GM23338 (cell line): ENCODE results near the gene IRX2. TPM values are rescaled to one million over a fixed set of nuclear protein-coding genes. Genes with fewer than 3 reads are reported as not detected.

ENCODE experiments used
- ATAC-seq: fragments of 200-7000 bp; cut with Tn5 transposase; 3 replicates; pipeline ENCODE4 v1.9.1; 2020
- DNase-seq: peaks from one replicate; pipeline ENCODE4 v3.0.0-alpha.2; 2015; ENCODE audit warnings: low spot score
- H2AFZ ChIP-seq: fragments of 200-600 bp; sonication (generic); 2 replicates; pipeline ENCODE4 v1.8.0; 2016; ENCODE audit warnings: antibody characterized with exemption, mild to moderate bottlenecking, moderate library complexity
- H3F3A ChIP-seq: fragments of 200-600 bp; sonication (generic); replicated peaks from 2 replicates; pipeline ENCODE4 v1.8.0; 2017; ENCODE audit warnings: antibody characterized with exemption, mixed run types, low read depth
- H3K27ac ChIP-seq: fragments of 200-600 bp; sonication (generic); 2 replicates; pipeline ENCODE4 v1.6.1; 2016; ENCODE audit warnings: low read depth
- H3K27me3 ChIP-seq: fragments of 200-600 bp; sonication (generic); 2 replicates; pipeline ENCODE4 v1.8.0; 2016; ENCODE audit warnings: mild to moderate bottlenecking, mixed run types, moderate library complexity; ENCODE audit not compliant: insufficient read depth
- H3K36me3 ChIP-seq: fragments of 200-600 bp; sonication (generic); 2 replicates; pipeline ENCODE4 v1.8.0; 2016; ENCODE audit warnings: mild to moderate bottlenecking; ENCODE audit not compliant: insufficient read depth
- H3K4me1 ChIP-seq: fragments of 200-600 bp; sonication (generic); 2 replicates; pipeline ENCODE4 v1.8.0; 2016; ENCODE audit warnings: mild to moderate bottlenecking, moderate library complexity; ENCODE audit not compliant: insufficient read depth
- H3K4me2 ChIP-seq: fragments of 200-600 bp; sonication (generic); 2 replicates; pipeline ENCODE4 v1.7.1; 2017; ENCODE audit warnings: mixed run types
- H3K4me3 ChIP-seq: fragments of 200-600 bp; sonication (generic); 2 replicates; pipeline ENCODE4 v1.6.1; 2016; ENCODE audit warnings: mixed run types
- H3K79me2 ChIP-seq: fragments of 200-600 bp; sonication (generic); replicated peaks from 2 replicates; pipeline ENCODE4 v1.8.0; 2017; ENCODE audit warnings: mild to moderate bottlenecking; ENCODE audit not compliant: insufficient read depth
- H3K9me2 ChIP-seq: fragments of 200-600 bp; sonication (generic); 2 replicates; pipeline ENCODE4 v1.8.0; 2017; ENCODE audit not compliant: insufficient read depth
- H4K20me1 ChIP-seq: fragments of 200-600 bp; sonication (generic); replicated peaks from 2 replicates; pipeline ENCODE4 v1.8.0; 2017; ENCODE audit warnings: mild to moderate bottlenecking; ENCODE audit not compliant: insufficient read depth
- H3K27ac Mint-ChIP-seq: 2 replicates; pipeline ENCODE4 v1.8.0; 2020; ENCODE audit warnings: inconsistent platforms, mild to moderate bottlenecking, moderate library complexity, mixed read lengths
- H3K27me3 Mint-ChIP-seq: 3 replicates; pipeline ENCODE4 v1.8.0; 2022; ENCODE audit warnings: low read depth, mild to moderate bottlenecking, moderate library complexity, mixed read lengths, inconsistent platforms; ENCODE audit not compliant: insufficient read depth, poor library complexity
- H3K36me3 Mint-ChIP-seq: 3 replicates; pipeline ENCODE4 v1.8.0; 2021; ENCODE audit warnings: low read depth, mild to moderate bottlenecking, inconsistent platforms, moderate library complexity, mixed read lengths
- H3K4me1 Mint-ChIP-seq: 3 replicates; pipeline ENCODE4 v1.8.0; 2020; ENCODE audit warnings: mild to moderate bottlenecking, inconsistent platforms, mixed read lengths
- H3K4me3 Mint-ChIP-seq: 3 replicates; pipeline ENCODE4 v1.8.0; 2021; ENCODE audit warnings: moderate library complexity, mild to moderate bottlenecking, inconsistent platforms, mixed read lengths
- H3K9me3 Mint-ChIP-seq: 3 replicates; pipeline ENCODE4 v1.8.0; 2020; ENCODE audit warnings: moderate library complexity, mild to moderate bottlenecking, inconsistent platforms, mixed read lengths
- CTCF ChIP-seq, 2 experiments: fragments of 200-600 bp in 1 of 2; sonication (generic) in 1 of 2; conservative IDR thresholded peaks; 2 replicates each; pipeline versions ENCODE4 v1.5.1 to v1.6.1; 2016 to 2017; ENCODE audit warnings: antibody characterized with exemption in 2 of 2, low read depth in 2 of 2, mild to moderate bottlenecking in 2 of 2, moderate library complexity in 1 of 2
- ETS1 ChIP-seq: IDR thresholded peaks from 2 replicates; pipeline ENCODE4 v1.6.1; 2016; ENCODE audit warnings: antibody characterized with exemption
- EZH2phosphoT487 ChIP-seq: fragments of 200-600 bp; sonication (generic); IDR thresholded peaks from one replicate; pipeline ENCODE4 v1.8.1; 2018; ENCODE audit warnings: antibody characterized with exemption; ENCODE audit not compliant: unreplicated experiment
- JUNB ChIP-seq: IDR thresholded peaks from one replicate; pipeline ENCODE4 v1.6.1; 2016; ENCODE audit warnings: antibody characterized with exemption; ENCODE audit not compliant: unreplicated experiment
- ZNF114 ChIP-seq: fragments of 250-450 bp; sonication (Bioruptor Pico); IDR thresholded peaks from 2 replicates; pipeline ENCODE4 v1.5.0; 2020; ENCODE audit warnings: mild to moderate bottlenecking, moderate library complexity
- ZNF462 ChIP-seq: fragments of 250-450 bp; sonication (Bioruptor Pico); IDR thresholded peaks from 2 replicates; pipeline ENCODE4 v1.5.0; 2020; ENCODE audit warnings: mild to moderate bottlenecking, moderate library complexity
- polyA plus RNA-seq: library from polyadenylated mRNA; unstranded; fragments of >200 nt; fragmentation: Nextera tagmentation; extraction: Ambion mirVana; gene quantifications from 2 replicates; pipeline ENCODE4 v1.2.1, GENCODE V29; 2016
- total RNA-seq: library from RNA; depleted of rRNA; stranded (reverse); fragments of >200 nt; shearing (Covaris generic); gene quantifications from 2 replicates; pipeline ENCODE4 v1.2.3, GENCODE V29; 2014

The IRX2 gene
- total and polyA plus RNA-seq, 2 experiments from 2014 or later = 13.6 to 25.3 TPM

- Histone ChIP-seq H4K20me1 (no peaks in the 10 kb centered on the region; the same call in none of the 2 replicates), H3K4me2 (0 out of 2 replicates have a peak overlapping the region, but pooled peaks have one; percentile 9), H2AFZ (peak overlapping the region; percentile 86; the same call in 1 of the 2 replicates), H3K27me3 (peaks cover 39% of the 10 kb centered on the region), H3K4me1 (peaks cover 64% of the 10 kb centered on the region), H3K4me3 (no peak overlapping the region), H3K9me2 (no peaks in the 10 kb centered on the region), H3F3A (peaks cover 6% of the 10 kb centered on the region; the same call in 1 of the 2 replicates), H3K36me3 (no peaks in the 10 kb centered on the region), H3K79me2 (no peaks in the 10 kb centered on the region), H3K27ac (no peak overlapping the region)
- Mint-ChIP-seq H3K4me3 (no peak overlapping the region), H3K27ac (peak overlapping the region; percentile 25; the same call in 1 of the 2 replicates), H3K9me3 (peaks cover 8% of the 10 kb centered on the region; the same call in 2 of the 3 replicates), H3K27me3 (peaks cover 36% of the 10 kb centered on the region), H3K4me1 (peaks cover 59% of the 10 kb centered on the region), H3K36me3 (peaks cover 7% of the 10 kb centered on the region; the same call in 2 of the 3 replicates)
- DNase-seq = peak; percentile 27
- no peak for TF ChIP-seq CTCF (conservative IDR thresholded peaks at IDR 0.05; ENCODE audit: low read depth in 2 of 2)
- no peak for TF ChIP-seq EZH2phosphoT487
- no peak for TF ChIP-seq ETS1
- TF ChIP-seq ZNF462 (CRISPR knock-in tag) = no peak
- no peak for TF ChIP-seq ZNF114 (CRISPR knock-in tag)
- no peak for TF ChIP-seq JUNB
- ATAC-seq = peak; percentile 45
Observed at GRCh38 chr5:2761921-2762488, 10.5 kb upstream of the IRX2 start.
